GM23248 (cell line): ENCODE results near the gene AKAP9. TPM values are rescaled to one million over a fixed set of nuclear protein-coding genes. Genes with fewer than 3 reads are reported as not detected.
A peak's percentile ranks its signal among the peaks of the same experiment; 100 is the strongest.

ENCODE experiments used
- DNase-seq: peaks from one replicate; pipeline ENCODE4 v3.0.0-alpha.2; 2015
- H2AFZ ChIP-seq: fragments of 200-600 bp; sonication (generic); 2 replicates; pipeline ENCODE4 v1.6.1; 2016; ENCODE audit warnings: antibody characterized with exemption
- H3F3A ChIP-seq: fragments of 200-600 bp; sonication (generic); 2 replicates; pipeline ENCODE4 v1.6.1; 2016; ENCODE audit warnings: mild to moderate bottlenecking, antibody characterized with exemption, mixed run types; ENCODE audit not compliant: insufficient read depth
- H3K27ac ChIP-seq: fragments of 200-600 bp; sonication (generic); 2 replicates; pipeline ENCODE4 v1.5.1; 2016; ENCODE audit warnings: mild to moderate bottlenecking
- H3K27me3 ChIP-seq: fragments of 200-600 bp; sonication (generic); replicated peaks from 2 replicates; pipeline ENCODE4 v1.6.1; 2016; ENCODE audit warnings: mild to moderate bottlenecking; ENCODE audit not compliant: insufficient read depth
- H3K36me3 ChIP-seq: fragments of 200-600 bp; sonication (generic); 2 replicates; pipeline ENCODE4 v1.6.1; 2016; ENCODE audit warnings: low read depth, mild to moderate bottlenecking
- H3K4me1 ChIP-seq: fragments of 200-600 bp; sonication (generic); 2 replicates; pipeline ENCODE4 v1.6.1; 2016; ENCODE audit warnings: mild to moderate bottlenecking; ENCODE audit not compliant: insufficient read depth
- H3K4me2 ChIP-seq: fragments of 200-600 bp; sonication (generic); one replicate; pipeline ENCODE4 v1.6.1; 2016; ENCODE audit warnings: mild to moderate bottlenecking; ENCODE audit not compliant: unreplicated experiment
- H3K4me3 ChIP-seq: fragments of 200-600 bp; sonication (generic); 2 replicates; pipeline ENCODE4 v1.5.1; 2016; ENCODE audit warnings: mild to moderate bottlenecking
- H3K79me2 ChIP-seq: fragments of 200-600 bp; sonication (generic); 2 replicates; pipeline ENCODE4 v1.6.1; 2016; ENCODE audit warnings: mild to moderate bottlenecking; ENCODE audit not compliant: insufficient read depth
- H3K9ac ChIP-seq: fragments of 200-600 bp; sonication (generic); 2 replicates; pipeline ENCODE4 v1.6.1; 2016; ENCODE audit warnings: mild to moderate bottlenecking
- H3K9me2 ChIP-seq: fragments of 200-600 bp; sonication (generic); 2 replicates; pipeline ENCODE4 v1.6.1; 2016; ENCODE audit warnings: mixed run types, mild to moderate bottlenecking, moderate library complexity; ENCODE audit not compliant: insufficient read depth
- H3K9me3 ChIP-seq: fragments of 200-600 bp; sonication (generic); one replicate; pipeline ENCODE4 v1.6.1; 2017; ENCODE audit warnings: low read depth
- H4K20me1 ChIP-seq: fragments of 200-600 bp; sonication (generic); 2 replicates; pipeline ENCODE4 v1.6.0; 2016; ENCODE audit not compliant: insufficient read depth
- EZH2 ChIP-seq: fragments of 200-600 bp; sonication (generic); IDR thresholded peaks from 2 replicates; pipeline ENCODE4 v1.6.1; 2018; ENCODE audit warnings: antibody characterized with exemption, mild to moderate bottlenecking; ENCODE audit not compliant: insufficient read depth, poor library complexity, severe bottlenecking
- EZH2phosphoT487 ChIP-seq: fragments of 200-600 bp; sonication (generic); IDR thresholded peaks from 2 replicates; pipeline ENCODE4 v1.6.1; 2018; ENCODE audit warnings: antibody characterized with exemption, moderate library complexity, mild to moderate bottlenecking, low read depth; ENCODE audit not compliant: insufficient read depth
- WGBS, 2 experiments: methylation state at CpG; one replicate each; pipeline ENCODE4 v1.1.6; 2015 to 2017; ENCODE audit warnings: low lambda C conversion rate in 2 of 2, low coverage in 1 of 2; ENCODE audit errors: missing lambda C conversion rate in 2 of 2; 5-methylcytosine and 5-hydroxymethylcytosine counted together
- in situ Hi-C: fragments of 300-500 bp; cut with MboI; formaldehyde crosslinking; loops from 2 replicates; pipeline ENCODE4 v1.15.0; 2020
- polyA plus RNA-seq: library from polyadenylated mRNA; unstranded; fragments of >200 nt; fragmentation: Nextera tagmentation; extraction: Ambion mirVana; gene quantifications from 2 replicates; pipeline ENCODE4 v1.2.1, GENCODE V29; 2016
- total RNA-seq: library from RNA; depleted of rRNA; stranded (reverse); fragments of >200 nt; shearing (Covaris generic); gene quantifications from 2 replicates; pipeline ENCODE4 v1.2.3, GENCODE V29; 2014

Gene AKAP9
- total and polyA plus RNA-seq, 2 experiments from 2014 or later, result 24.1 to 38.8 TPM

DNA sequence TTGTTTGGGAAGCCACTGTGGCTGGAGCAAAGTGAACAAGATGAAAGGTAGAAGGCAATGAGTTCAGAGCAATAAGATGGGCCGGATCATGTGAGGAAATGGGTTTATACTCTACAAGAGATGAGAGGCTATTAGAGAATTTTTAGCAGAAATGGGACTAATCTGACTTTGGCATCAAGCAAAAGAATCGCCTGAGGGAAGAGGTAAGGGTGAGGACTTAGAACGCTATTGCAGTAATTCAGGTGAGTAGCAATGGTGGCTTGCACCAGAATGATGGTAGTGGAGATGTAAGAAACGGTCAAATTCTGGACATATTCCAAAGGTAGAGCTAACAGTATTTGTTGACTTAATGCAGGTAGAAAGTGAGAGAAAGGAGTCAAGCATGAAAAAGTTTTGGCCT lies 29.5 kb upstream of the AKAP9 start:
- Histone ChIP-seq H3K9ac (no peak overlapping the region), H3K79me2 (no peaks in the 10 kb centered on the region), H3F3A (peaks cover 37% of the 10 kb centered on the region), H3K4me2 (no peak overlapping the region), H3K9me3 (no peaks in the 10 kb centered on the region), H2AFZ (no peak overlapping the region), H3K4me1 (peaks cover 37% of the 10 kb centered on the region), H4K20me1 (no peaks in the 10 kb centered on the region), H3K4me3 (no peak overlapping the region), H3K36me3 (no peaks in the 10 kb centered on the region), H3K9me2 (no peaks in the 10 kb centered on the region), H3K27ac (no peak overlapping the region), H3K27me3 (no peaks in the 10 kb centered on the region)
- no peak for TF ChIP-seq EZH2
- TF ChIP-seq EZH2phosphoT487, result no peak
- no peak for DNase-seq
- in situ Hi-C loops, result no loop called here
- WGBS, 2 experiments, result 75 to 82% methylated on average over 4 of the region's 4 CpGs

DNA sequence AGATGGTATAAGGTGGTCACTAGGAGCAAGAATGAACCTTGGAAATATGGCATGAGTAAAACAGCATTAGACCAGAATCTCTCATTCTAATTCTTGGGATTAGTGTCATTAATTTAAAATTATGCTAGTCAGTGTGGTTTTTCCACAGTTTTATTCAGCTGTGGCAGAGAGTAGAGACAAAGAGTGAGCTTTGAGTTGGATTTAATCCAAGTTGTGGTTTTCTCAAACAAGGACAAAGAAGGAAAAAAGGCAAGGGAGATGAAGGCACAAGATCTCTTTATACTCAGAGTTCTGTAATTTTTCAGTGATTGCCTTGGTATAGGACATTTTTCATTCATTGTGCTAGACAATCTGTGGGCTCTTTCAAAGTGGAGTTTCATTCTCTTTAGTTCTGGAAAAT lies 28.2 kb upstream of the AKAP9 start:
- H3K4me3 ChIP-seq, result no peak overlapping the region
- no peak overlapping the region for H3K9ac ChIP-seq
- H3K36me3 ChIP-seq, result no peaks in the 10 kb centered on the region
- no peaks in the 10 kb centered on the region for H3K27me3 ChIP-seq
- H3K27ac ChIP-seq, result no peak overlapping the region
- no peaks in the 10 kb centered on the region for H3K9me2 ChIP-seq
- H3F3A ChIP-seq, result peaks cover 37% of the 10 kb centered on the region
- no peak overlapping the region for H3K4me2 ChIP-seq
- peaks cover 37% of the 10 kb centered on the region for H3K4me1 ChIP-seq
- no peaks in the 10 kb centered on the region for H3K9me3 ChIP-seq
- peak; percentile 37 for DNase-seq
- no peaks in the 10 kb centered on the region for H4K20me1 ChIP-seq
- in situ Hi-C loops, result no loop called here
- H2AFZ ChIP-seq, result no peak overlapping the region; the same call in 1 of the 2 replicates
- TF ChIP-seq EZH2phosphoT487, result no peak
- TF ChIP-seq EZH2, result no peak
- H3K79me2 ChIP-seq, result no peaks in the 10 kb centered on the region

DNA sequence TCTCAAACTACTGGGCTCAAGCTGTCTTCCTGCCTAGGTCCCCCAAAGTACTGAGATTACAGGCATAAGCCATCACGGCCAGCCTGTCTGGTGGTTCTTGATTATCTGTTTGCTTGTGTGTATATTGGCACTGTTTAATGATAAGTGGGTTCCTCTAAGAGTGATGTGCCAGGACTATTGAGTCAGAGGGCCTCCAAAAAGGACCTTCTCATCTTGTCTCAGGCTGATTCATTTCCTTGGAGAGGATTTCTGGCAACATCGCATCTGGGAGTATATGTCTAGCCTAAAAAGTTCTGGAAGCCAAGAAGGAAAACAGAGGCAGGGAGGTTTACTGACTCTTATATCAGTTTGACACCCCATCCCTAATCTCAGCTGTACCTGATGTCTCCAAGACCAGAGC lies 27.1 kb upstream of the AKAP9 start:
- Histone ChIP-seq H3F3A (peaks cover 37% of the 10 kb centered on the region), H3K9me3 (no peaks in the 10 kb centered on the region), H3K4me3 (no peak overlapping the region), H4K20me1 (no peaks in the 10 kb centered on the region), H3K4me2 (peak overlapping the region; percentile 22), H3K9ac (no peak overlapping the region), H3K27ac (peak overlapping the region; percentile 11), H3K27me3 (no peaks in the 10 kb centered on the region), H3K36me3 (no peaks in the 10 kb centered on the region), H2AFZ (no peak overlapping the region), H3K79me2 (no peaks in the 10 kb centered on the region), H3K9me2 (no peaks in the 10 kb centered on the region), H3K4me1 (peaks cover 37% of the 10 kb centered on the region)
- peak; percentile 82 for DNase-seq
- in situ Hi-C loops, result no loop called here
- 49 to 51% methylated on average over 2 of the region's 2 CpGs for WGBS, 2 experiments
- no peak for TF ChIP-seq EZH2
- TF ChIP-seq EZH2phosphoT487, result no peak

DNA sequence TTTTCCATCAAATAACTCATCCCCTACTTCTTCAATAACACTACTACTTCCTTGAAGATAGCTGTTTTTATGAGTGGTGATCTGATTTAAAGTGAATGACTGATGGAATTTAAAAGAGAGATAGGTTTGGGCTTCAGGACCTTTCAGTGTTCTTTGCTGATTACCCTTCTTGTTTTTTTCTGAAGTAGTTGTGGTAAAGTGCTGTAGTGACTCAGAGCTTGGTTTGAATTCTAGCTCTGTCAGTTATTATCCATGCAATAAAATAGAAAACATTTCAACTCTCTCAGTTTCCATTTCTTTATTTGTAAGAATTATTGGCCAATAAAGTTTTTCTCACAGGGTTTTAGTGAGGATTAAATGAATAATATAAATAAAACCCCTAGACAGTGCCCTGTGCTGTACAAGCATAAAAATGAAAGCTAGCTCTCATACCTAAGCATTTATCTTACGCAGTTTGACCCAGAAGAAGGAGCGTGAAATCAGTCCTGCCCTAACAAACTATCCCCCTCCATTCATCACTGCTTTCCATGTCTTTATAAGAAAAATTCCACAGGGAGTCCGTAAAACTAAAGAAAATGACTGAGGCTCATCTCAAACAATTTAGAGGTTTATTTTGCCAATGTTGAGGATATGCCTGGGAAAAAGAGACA lies 25.1 kb upstream of the AKAP9 start:
- peaks cover 37% of the 10 kb centered on the region for H3K4me1 ChIP-seq
- H3K79me2 ChIP-seq, result no peaks in the 10 kb centered on the region
- no peaks in the 10 kb centered on the region for H3K9me2 ChIP-seq
- H3F3A ChIP-seq, result peaks cover 37% of the 10 kb centered on the region
- no peaks in the 10 kb centered on the region for H3K9me3 ChIP-seq
- TF ChIP-seq EZH2phosphoT487 (no peak), EZH2 (no peak)
- no peak overlapping the region for H3K9ac ChIP-seq
- H2AFZ ChIP-seq, result peak overlapping the region; percentile 46
- peak overlapping the region; percentile 22 for H3K4me2 ChIP-seq
- H3K4me3 ChIP-seq, result no peak overlapping the region
- in situ Hi-C loops, result no loop called here
- no peaks in the 10 kb centered on the region for H4K20me1 ChIP-seq
- H3K27me3 ChIP-seq, result no peaks in the 10 kb centered on the region
- no peak overlapping the region for H3K27ac ChIP-seq
- DNase-seq, result peak; percentile 46
- 77 to 83% methylated on average over 3 of the region's 3 CpGs for whole genome bisulfite sequencing, 2 experiments
- no peaks in the 10 kb centered on the region for H3K36me3 ChIP-seq

DNA sequence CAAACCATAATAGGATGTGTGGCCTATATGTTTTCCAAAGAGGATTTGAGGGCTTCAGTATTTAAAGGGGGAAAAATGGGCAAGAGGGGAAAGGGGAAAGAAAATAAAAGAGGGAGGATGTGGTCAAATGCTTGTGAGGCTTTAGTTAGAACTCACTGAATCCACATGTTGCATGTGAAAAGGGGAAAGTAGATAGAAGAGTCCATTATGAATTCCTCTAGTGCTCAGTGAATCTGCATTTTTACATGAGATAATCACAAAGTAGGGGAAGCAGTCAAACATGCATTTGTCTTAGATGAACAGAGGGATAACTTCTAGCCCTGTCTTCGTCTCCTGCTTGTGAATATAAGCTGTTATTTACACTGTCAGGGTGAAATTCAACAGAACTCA lies 24.6 kb upstream of the AKAP9 start:
- Histone ChIP-seq H3F3A (peaks cover 37% of the 10 kb centered on the region), H3K36me3 (no peaks in the 10 kb centered on the region), H3K4me1 (peaks cover 37% of the 10 kb centered on the region), H3K9ac (no peak overlapping the region), H4K20me1 (no peaks in the 10 kb centered on the region), H3K79me2 (no peaks in the 10 kb centered on the region), H2AFZ (peak overlapping the region; percentile 46), H3K27me3 (no peaks in the 10 kb centered on the region), H3K9me3 (no peaks in the 10 kb centered on the region), H3K4me3 (no peak overlapping the region), H3K9me2 (no peaks in the 10 kb centered on the region), H3K27ac (no peak overlapping the region), H3K4me2 (peak overlapping the region; percentile 22)
- TF ChIP-seq EZH2phosphoT487 (no peak), EZH2 (no peak)
- in situ Hi-C loops, result no loop called here
- no peak for DNase-seq
- WGBS, 2 experiments, result 75 to 85% methylated on average over 1 of the region's 1 CpG
